Measurements from ENCODE around the gene RELL1. TPM values are rescaled to one million over a fixed set of nuclear protein-coding genes. Genes with fewer than 3 reads are reported as not detected.
A peak's percentile ranks its signal among the peaks of the same experiment; 100 is the strongest.

Gene RELL1
- total RNA-seq, 1 donor from 2014 or later, result 45.8 TPM

DNA sequence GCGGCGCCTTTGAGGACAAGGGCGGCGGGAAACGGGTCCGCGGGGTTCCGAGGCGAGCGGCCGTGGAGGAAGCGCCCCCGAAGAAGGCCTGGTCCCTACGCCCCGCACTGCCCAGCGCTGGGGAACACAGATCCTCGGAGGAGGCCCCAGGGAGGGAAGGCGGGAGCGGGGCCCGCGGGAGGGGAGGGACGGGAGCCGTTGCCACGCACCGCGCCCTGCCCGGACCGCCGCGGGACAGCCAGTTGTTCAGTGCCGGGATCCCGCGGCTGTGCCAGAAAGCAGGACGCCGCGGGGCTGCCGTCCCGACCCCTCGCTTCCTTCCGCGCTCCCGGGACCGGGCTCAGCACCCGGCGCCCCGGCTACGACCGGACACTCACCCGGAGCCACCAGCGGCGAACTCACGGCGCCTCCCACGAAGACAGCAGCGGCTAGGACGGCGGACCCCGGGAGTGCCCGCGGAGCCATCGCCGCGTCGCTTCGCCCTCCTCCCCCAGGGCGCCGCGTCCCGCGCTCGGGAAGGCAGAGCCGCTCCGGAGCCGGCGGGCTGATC, 278 bp downstream of the RELL1 start:
- peak overlapping the region; percentile 76 for H3K27ac Mint-ChIP-seq
- H3K4me1 Mint-ChIP-seq (ENCODE audit: unreplicated experiment), result peaks cover 36% of the 10 kb centered on the region

DNA sequence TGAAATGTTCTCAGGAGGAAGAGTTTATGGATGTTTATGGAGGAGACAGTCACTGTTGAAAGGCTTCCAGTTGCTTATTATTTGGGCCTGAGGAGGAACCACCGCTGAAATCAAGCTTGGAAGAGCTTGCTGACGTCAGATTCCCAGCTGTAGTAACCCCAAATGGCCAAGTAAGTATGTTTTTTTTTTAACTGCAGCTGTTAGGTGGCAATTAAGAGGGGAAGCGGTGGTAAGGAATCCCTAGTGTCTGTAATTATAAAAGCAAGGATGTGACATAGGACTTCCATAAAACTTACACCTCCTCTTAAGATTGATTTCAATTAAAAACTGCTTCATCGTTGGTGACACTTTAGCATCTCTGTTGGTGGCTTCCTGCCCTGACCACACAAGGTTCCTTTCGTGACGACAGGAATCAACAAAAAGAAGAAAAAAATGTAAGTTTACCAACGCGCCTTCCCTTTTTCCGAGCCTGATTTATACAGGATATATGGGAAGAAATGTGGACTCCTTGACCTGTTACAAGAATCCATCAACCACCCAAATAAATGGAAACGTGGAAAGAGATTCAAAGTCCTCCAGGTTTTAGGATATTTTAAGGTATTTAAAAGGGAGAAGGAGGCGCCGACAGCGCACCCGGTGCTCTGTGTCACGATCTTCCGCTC, 884 bp downstream of the RELL1 start:
- Mint-ChIP-seq H3K4me1 (ENCODE audit: unreplicated experiment) (peaks cover 36% of the 10 kb centered on the region), H3K27me3 (no peaks in the 10 kb centered on the region), H3K27ac (peak overlapping the region; percentile 76), H3K4me3 (peak overlapping the region; percentile 86), H3K36me3 (peaks cover 21% of the 10 kb centered on the region), H3K9me3 (peaks cover 4% of the 10 kb centered on the region)
- DNase-seq (ENCODE audit: extremely low spot score, unreplicated experiment), result no peak
- TF ChIP-seq, protein P1, sequence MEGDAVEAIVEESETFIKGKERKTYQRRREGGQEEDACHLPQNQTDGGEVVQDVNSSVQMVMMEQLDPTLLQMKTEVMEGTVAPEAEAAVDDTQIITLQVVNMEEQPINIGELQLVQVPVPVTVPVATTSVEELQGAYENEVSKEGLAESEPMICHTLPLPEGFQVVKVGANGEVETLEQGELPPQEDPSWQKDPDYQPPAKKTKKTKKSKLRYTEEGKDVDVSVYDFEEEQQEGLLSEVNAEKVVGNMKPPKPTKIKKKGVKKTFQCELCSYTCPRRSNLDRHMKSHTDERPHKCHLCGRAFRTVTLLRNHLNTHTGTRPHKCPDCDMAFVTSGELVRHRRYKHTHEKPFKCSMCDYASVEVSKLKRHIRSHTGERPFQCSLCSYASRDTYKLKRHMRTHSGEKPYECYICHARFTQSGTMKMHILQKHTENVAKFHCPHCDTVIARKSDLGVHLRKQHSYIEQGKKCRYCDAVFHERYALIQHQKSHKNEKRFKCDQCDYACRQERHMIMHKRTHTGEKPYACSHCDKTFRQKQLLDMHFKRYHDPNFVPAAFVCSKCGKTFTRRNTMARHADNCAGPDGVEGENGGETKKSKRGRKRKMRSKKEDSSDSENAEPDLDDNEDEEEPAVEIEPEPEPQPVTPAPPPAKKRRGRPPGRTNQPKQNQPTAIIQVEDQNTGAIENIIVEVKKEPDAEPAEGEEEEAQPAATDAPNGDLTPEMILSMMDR (conservative IDR thresholded peaks at IDR 0.05), result no peak

More for the DNA sequence above, 278 bp downstream of the RELL1 start:
- DNase-seq (ENCODE audit: extremely low spot score, unreplicated experiment), result peak; percentile 75
- H3K27me3 Mint-ChIP-seq, result no peaks in the 10 kb centered on the region
- peaks cover 21% of the 10 kb centered on the region for H3K36me3 Mint-ChIP-seq
- H3K9me3 Mint-ChIP-seq, result peaks cover 4% of the 10 kb centered on the region
- peak overlapping the region; percentile 93 for H3K4me3 Mint-ChIP-seq
- TF ChIP-seq, protein P1 (conservative IDR thresholded peaks at IDR 0.05), result no peak

DNA sequence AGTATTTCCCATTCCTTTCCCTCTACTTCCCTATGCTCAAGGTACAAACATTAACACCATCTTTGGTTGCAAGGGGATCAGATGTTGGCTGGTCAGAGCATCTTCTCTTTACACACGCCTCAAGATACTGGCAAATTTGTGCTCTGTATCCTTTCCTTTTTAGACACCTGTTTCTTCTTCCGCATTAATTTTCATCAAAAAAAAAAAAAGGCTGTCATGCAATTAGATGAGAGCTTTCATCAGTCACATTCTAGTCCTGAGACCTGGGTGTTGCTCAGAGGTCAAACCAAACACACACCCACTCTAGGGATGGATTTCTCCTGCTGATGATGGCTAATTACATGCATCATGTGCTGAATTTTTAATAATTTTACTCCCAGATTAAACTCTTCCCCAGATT, 2.0 kb downstream of the RELL1 start:
- peaks cover 4% of the 10 kb centered on the region for H3K9me3 Mint-ChIP-seq
- H3K4me1 Mint-ChIP-seq (ENCODE audit: unreplicated experiment), result peaks cover 36% of the 10 kb centered on the region
- peak overlapping the region; percentile 86 for H3K4me3 Mint-ChIP-seq
- peaks cover 21% of the 10 kb centered on the region for H3K36me3 Mint-ChIP-seq
- TF ChIP-seq, protein P1 (conservative IDR thresholded peaks at IDR 0.05), result no peak
- H3K27me3 Mint-ChIP-seq, result no peaks in the 10 kb centered on the region
- no peak for DNase-seq (ENCODE audit: extremely low spot score, unreplicated experiment)
- no peak overlapping the region for H3K27ac Mint-ChIP-seq

GRCh38 chr4:37682701-37683401, 3.3 kb downstream of the RELL1 start:
- TF ChIP-seq, protein P1 (conservative IDR thresholded peaks at IDR 0.05), result no peak
- H3K4me1 Mint-ChIP-seq (ENCODE audit: unreplicated experiment), result peaks cover 40% of the 10 kb centered on the region
- DNase-seq (ENCODE audit: extremely low spot score, unreplicated experiment), result no peak
- H3K9me3 Mint-ChIP-seq, result peaks cover 4% of the 10 kb centered on the region
- H3K36me3 Mint-ChIP-seq, result peaks cover 29% of the 10 kb centered on the region
- peak overlapping the region; percentile 86 for H3K4me3 Mint-ChIP-seq
- peak overlapping the region; percentile 85 for H3K27ac Mint-ChIP-seq
- H3K27me3 Mint-ChIP-seq, result no peaks in the 10 kb centered on the region

DNA sequence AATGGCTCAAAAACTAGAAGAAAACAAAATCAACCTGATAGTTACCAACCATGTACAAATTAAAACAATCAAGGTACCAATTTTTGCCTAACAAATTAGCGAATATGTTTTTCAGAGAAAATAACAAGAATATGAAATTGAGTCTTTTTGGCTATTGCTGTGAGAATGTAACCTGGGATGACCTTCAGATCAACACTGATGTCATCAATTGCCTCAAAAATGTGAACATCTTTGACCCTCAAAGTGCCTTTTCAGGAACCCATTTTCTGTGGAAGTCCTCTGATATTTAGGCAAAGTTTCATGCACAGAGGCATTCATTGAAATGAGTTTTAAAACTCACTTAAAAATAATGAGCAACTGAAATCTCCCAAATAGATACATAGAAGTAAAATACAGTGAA, 6.1 kb downstream of the RELL1 start:
- TF ChIP-seq, protein P1 (conservative IDR thresholded peaks at IDR 0.05), result no peak
- H3K27me3 Mint-ChIP-seq, result no peaks in the 10 kb centered on the region
- H3K9me3 Mint-ChIP-seq, result peaks cover 4% of the 10 kb centered on the region
- peaks cover 42% of the 10 kb centered on the region for H3K4me1 Mint-ChIP-seq (ENCODE audit: unreplicated experiment)
- no peak for DNase-seq (ENCODE audit: extremely low spot score, unreplicated experiment)
- no peak overlapping the region for H3K4me3 Mint-ChIP-seq
- H3K27ac Mint-ChIP-seq, result no peak overlapping the region
- H3K36me3 Mint-ChIP-seq, result peaks cover 33% of the 10 kb centered on the region

Measured in type B pancreatic cell (in vitro differentiated cells).